Activated CD4-positive, alpha-beta T cell treated with anti-CD3 and anti-CD28 coated beads for 24 hours (primary cell): ENCODE results near the gene JADE2.
"Not testable (repeated sequence)": the region's sequence is repeated elsewhere in the genome, so short reads cannot be mapped to it uniquely, and the experiment has no call there.

Experiments used
- DNase-seq, 2 donors: peaks; one replicate each; pipeline ENCODE4 v3.0.0-alpha.2; 2020; ENCODE audit warnings: low read depth in 2 of 2

JADE2 gene

GRCh38 chr5:134552301-134552700, 26.8 kb downstream of the JADE2 start:
- DNase-seq: no peak

GRCh38 chr5:134552716-134553115, 27.2 kb downstream of the JADE2 start:
- DNase-seq: not testable (repeated sequence)

DNA sequence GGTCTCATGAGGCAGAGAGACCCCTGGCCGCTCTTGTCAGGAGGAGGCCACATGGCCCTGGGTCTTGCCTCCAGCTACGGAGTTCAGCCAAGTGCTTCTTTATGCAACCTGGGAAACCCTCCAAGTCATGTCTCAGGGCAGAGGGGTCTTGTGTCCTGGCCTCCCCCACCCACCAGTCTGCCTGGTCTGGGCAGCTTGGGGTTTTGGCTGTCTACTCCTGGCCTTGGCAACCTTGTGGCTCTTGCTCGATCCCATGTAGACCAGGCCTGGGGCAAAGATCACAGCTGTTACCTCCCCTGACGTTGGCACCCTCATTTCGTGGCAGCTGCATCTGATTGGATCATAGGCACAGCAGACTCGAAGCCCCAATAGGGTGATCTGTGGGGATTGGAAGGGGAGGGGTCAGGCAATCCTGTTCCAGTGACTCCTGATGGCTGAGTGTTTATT, 28.4 kb downstream of the JADE2 start:
- no peak for DNase-seq

- peak in 1 of 2 donors; percentile 36 for DNase-seq
Measured at GRCh38 chr5:134554319-134555222, 29.1 kb downstream of the JADE2 start.

DNA sequence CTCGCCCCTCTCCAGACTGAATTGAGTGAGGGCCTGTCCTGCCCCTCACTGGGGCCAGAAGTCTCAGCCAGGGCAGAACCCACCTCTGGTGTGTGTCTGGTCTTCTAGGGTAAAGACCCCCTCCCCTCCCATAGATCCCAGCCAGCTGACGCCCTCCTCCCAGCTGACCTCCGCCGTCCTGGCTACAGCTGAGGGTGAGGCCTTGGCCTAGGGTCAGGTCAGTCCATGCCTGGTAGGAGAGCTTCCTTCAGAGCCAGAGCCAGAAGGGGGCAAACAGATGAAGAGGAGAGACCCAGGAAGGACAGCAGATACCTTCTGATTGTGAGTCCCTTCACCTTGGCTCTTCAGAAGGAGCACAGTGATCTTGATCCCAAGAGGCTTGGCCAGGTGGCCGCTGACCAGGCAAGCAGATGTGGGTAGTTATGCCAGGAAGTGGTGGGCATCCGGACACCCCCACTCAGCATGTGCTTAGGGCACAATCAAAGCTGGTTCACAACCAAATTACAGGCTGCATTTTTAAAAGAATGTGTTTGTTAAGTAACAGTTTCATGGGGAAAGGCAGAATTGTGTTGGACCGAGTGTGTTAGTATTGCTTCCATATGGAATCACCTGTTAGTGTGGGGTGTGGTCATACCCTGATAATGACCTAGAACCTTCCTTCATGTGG, 29.9 kb downstream of the JADE2 start:
- no peak for DNase-seq

DNA sequence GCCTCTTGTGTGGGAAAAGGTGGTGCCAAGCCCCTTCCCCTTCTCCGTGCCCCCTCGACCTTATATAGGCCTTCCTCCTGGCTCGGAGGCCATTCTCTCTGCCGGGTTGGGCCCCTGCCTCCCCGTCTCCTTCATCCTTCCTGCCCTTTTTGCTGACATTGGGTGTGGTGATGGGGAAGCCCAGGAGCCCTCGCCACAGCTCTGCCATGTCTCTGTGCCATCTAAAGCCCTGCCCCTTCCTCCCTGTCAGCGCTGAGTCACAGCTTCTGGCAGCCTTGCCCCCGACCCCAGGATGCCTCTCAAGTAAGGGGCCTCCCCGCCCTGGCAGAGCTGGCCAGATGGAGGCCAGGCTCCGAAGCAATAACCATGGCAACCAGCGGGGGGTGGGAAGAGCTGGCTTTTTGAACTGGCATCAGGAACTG, 30.4 kb downstream of the JADE2 start:
- peak; percentile 66 to 79 for DNase-seq

DNA sequence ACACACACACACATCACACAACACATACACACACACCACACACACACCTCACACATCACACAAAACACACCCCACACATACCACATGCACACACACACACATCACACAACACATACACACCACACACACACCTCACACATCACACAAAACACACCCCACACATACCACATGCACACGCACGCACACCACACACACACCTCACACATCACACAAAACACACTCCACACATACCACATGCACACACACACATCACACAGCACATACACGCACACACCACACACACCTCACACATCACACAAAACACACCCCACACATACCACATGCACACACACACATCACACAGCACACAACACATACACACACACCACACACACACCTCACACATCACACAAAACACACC, 31.1 kb downstream of the JADE2 start:
- DNase-seq: not testable (repeated sequence)

DNA sequence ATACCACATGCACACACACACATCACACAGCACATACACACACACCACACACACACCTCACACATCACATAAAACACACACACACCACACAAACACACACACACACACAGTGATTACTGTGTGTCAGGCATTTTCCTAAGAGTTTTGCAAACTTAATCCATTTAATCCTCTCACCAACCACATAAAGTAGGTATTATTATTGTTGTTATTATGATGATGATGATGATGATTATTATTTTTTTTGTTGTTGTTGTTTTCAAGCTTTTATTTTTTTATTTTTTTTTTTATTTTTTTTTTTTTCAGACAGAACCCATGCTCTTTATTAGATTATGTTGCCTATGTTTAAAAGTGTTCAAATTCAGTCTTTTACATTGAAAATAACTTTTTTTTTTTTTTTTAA, 31.5 kb downstream of the JADE2 start:
- DNase-seq: no peak

DNA sequence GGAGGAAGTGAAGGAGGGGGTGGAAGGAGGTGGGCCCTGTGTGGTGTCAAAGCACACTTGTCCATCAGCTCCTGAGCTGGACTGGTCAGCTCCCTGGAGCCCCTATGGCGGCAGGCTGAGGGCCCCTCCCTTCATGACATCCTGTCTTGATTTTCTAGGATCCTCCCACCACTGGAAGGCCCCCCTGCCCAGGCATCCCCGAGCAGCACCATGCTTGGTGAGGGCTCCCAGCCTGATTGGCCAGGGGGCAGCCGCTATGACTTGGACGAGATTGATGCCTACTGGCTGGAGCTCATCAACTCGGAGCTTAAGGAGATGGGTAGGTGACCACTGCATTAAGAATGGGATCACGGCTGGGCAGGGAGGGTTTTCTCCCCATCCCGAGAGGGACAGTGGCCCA, 34.2 kb downstream of the JADE2 start:
- no peak for DNase-seq

- no peak for DNase-seq
Measured at GRCh38 chr5:134560698-134561097, 35.2 kb downstream of the JADE2 start.

GRCh38 chr5:134561871-134562296, 36.4 kb downstream of the JADE2 start:
- no peak for DNase-seq

GRCh38 chr5:134563221-134563620, 37.8 kb downstream of the JADE2 start:
- DNase-seq: no peak

- DNase-seq: no peak
Measured at GRCh38 chr5:134563962-134564361, 38.5 kb downstream of the JADE2 start.

- no peak for DNase-seq
Measured at GRCh38 chr5:134564396-134564795, 38.9 kb downstream of the JADE2 start.

DNA sequence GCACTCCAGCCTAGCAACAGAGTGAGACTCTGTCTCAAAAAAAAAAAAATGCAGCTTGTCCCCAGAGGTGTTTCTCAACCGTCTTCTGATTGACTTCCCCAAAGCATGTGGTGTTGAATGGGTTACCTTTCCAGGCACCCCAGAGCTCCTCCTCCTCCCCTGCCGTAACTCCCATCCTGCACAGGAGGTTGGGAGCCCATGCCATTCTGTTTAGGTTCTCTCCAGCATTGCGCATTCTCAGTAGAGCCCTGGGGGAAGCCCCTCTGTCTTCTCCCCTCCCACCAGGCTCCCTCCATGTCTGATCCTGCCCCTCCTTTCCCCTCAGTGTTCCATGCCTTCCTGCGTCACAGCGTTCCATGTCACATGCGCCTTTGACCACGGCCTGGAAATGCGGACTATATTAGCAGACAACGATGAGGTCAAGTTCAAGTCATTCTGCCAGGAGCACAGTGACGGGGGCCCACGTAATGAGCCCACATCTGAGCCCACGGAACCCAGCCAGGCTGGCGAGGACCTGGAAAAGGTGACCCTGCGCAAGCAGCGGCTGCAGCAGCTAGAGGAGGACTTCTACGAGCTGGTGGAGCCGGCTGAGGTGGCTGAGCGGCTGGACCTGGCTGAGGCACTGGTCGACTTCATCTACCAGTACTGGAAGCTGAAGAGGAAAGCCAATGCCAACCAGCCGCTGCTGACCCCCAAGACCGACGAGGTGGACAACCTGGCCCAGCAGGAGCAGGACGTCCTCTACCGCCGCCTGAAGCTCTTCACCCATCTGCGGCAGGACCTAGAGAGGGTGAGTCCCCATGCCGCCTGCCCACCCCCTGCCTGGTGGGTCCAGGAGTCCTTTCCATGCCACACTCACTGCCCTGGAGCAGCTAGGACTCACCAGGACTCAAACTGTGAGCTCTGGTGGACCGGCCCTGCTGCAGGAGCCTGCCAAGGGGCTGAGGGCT, 40.6 kb downstream of the JADE2 start:
- DNase-seq: no peak

- DNase-seq: no peak
Measured at GRCh38 chr5:134566741-134567221, 41.3 kb downstream of the JADE2 start.

DNA sequence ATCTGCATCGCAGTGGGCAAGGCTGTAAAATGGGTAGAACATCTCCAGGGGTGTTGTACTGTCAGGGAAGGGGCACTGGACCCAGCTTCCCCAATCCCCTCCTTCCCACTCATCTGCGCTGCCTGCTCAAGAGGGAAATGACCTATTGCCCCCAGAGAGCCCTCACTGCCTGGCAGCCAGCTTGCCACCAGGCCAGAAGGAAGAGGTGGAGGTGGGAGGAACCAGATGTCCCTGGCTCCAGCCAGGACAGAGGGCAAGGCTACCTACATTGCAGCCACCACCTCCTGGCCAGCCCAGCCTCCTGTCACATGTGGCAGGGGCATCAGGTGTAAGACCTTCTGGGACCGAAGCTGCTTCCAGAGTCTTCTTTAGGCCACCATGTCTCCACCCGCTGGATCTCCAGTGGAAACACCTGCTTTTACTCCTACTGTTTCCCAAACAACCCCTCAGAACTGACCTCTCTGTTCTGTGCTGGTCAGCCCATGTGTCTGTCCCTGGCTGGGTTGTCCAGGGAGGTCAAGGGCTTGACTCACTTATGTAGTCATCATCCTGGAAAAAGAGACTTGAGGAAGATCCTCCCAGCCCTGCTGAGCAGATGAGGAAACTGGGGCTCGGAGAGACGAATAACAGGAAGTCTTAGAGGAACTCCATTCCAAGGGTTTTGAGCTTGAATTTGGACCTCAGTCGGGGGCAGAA, 42.3 kb downstream of the JADE2 start:
- DNase-seq: no peak

DNA sequence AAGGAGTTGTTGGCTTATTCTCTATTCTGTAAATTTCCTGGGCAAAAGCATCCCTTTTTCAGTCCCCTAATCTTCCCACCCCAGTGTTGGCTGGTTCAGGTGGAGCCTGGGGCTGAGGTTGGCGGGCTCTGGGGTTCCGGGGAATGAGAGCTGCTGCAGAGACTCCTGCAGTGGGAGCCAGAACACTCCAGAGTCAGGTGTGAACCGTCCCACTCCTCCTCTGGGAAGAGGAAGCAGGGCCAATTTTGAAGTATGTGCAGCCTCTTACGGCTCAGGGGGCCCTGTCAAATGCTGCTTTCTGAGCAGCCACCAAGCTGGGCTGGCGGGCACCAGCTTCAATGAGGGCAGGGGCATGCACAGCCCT, 42.8 kb downstream of the JADE2 start:
- DNase-seq: no peak

DNA sequence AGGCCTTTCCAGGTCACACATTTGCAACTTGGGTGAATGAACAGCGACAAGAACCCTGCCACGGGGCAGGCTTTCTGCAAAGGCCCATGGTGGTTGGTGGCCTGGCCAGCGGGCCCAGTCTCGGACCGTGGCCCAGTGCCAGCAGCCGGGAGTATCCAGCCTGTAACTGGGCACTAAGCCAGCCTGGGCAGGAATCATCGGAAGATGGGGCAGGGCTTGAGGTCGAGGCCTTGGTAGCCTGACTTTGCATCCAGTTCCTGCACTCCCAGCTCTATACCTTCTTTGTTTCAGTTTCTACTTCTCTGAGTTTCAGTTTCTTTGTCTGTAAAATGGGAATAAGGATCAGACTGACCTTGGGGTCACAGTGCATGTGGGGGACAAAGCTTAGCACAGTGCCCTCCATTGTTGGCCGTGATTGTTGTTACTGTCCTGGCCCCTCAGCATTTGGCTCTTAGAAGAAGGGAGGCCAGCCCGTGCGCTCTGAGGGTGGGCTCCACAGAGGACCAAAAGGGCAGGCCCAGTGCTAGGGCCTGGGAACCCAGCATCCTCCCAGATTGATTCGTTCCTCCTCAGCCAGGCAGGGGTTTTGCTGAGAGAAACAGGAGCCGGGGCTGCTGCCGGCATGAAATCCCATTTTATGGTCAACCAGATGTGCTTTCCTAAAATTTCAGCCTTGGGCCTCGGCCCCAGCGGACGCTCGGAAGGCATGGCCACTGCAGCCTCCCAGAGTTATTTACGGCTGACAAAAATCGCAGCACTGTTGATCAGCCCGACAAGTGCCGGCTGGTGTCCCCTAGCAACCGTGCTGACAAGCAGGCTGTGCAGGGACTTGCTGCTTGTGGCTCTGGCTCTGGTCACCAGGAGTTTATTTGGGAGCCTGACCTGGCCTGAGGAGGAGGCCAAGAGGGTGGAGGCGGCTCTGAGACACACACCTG, 43.6 kb downstream of the JADE2 start:
- DNase-seq: no peak

GRCh38 chr5:134569758-134570364, 44.4 kb downstream of the JADE2 start:
- no peak for DNase-seq
